GM19238 (cell line): ENCODE results near the gene MGAT1.
"Not testable (repeated sequence)": the region's sequence is repeated elsewhere in the genome, so short reads cannot be mapped to it uniquely, and the experiment has no call there.

Source experiments
- DNase-seq: peaks from one replicate; pipeline ENCODE4 v3.0.0; 2011; ENCODE audit warnings: low spot score; ENCODE audit not compliant: insufficient read length

MGAT1 gene

GRCh38 chr5:180802325-180803180, at the start of gene MGAT1:
Gene MGAT1 (minus strand): TSS chr5:180802806. CDS start chr5:180792971, 9,835 bp downstream.
- DNase-seq, result peak; percentile 91

GRCh38 chr5:180850434-180851078, 48.0 kb upstream of the MGAT1 start:
- DNase-seq, result no peak

- DNase-seq, result no peak
These were observed 47.2 kb upstream of the MGAT1 start for GRCh38 chr5:180849827-180850226.

GRCh38 chr5:180848878-180849277, 46.3 kb upstream of the MGAT1 start:
- DNase-seq, result no peak

DNA sequence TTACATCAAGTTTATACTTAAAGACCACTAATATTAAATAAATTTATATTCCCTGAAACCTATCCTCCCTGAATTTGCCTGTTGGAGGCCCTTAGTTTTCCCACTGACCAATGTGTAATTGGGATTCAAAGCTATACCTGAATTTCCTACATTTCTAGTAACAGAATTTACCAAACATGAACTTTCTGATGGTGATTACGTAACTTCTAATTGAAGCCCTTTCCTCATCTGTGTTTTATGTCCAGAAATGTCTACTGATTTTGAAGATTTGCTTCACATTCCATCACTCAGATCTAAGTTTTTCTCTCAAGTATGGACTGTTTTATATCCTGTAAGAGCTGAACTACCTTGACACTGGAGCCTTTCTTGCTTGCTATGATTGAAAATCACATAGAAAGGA, 45.7 kb upstream of the MGAT1 start:
- no peak for DNase-seq

DNA sequence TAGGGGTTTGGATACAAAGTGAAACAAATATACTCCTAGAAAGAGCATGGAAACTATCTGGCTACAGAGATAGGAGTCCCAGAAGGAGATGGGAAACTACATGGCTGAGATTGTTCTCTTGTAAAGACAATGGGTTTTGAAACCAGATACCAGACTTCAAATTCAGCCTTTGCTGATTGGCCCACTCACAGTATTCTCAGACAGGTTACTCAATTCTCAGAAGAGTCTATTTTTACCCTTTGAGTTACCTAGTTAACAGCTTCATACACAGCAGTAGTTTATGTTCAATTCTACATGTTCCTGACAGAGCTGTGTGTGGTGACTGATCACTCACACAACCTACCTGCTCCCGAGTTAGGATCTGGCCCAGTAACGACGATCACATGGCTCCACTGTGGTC, 44.4 kb upstream of the MGAT1 start:
- no peak for DNase-seq

- DNase-seq, result no peak
These were observed 42.3 kb upstream of the MGAT1 start for GRCh38 chr5:180844858-180845257.

GRCh38 chr5:180844432-180844831, 41.8 kb upstream of the MGAT1 start:
- no peak for DNase-seq

DNA sequence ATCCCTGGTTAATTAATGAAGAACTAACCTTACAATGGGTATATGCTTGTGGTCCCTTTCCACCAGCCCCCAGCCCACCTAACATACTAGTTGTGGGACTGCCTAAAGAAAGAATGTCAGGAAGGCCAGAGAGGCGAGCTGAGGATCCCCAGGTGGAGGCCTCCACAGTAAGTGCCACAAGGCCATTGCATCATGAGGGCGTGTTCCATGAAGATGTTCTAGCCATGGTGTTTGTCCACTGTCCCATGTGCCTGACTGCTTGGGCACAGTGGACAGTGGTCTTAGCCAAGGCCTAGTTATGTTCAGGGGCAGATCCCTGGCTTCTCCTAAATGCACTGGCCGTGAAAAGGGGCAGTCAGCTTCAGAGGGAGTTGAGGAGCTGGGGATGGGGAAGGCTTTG, 37.3 kb upstream of the MGAT1 start:
- DNase-seq, result no peak

DNA sequence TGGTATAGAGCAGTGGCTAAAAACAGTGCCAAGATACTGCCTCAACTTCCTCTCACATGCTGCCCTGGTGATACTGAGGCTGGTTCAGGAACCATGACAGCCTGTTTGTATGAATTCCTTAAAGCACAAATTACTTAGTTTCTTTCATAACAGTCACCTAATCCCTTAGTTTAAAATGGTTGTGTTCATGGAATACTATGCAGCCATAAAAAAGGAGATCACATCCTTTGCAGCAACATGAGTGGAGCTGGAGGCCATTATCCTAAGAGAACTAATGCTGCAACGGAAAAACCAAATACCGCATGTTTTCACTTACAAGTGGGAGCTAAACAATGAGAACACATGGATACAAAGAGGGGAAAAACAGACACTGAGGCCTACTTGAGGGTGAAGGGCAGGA, 36.6 kb upstream of the MGAT1 start:
- DNase-seq, result no peak

GRCh38 chr5:180837478-180837877, 34.9 kb upstream of the MGAT1 start:
- no peak for DNase-seq

GRCh38 chr5:180832638-180833068, 30.0 kb upstream of the MGAT1 start:
- peak; percentile 32 for DNase-seq

- DNase-seq, result peak; percentile 71
These were observed 28.8 kb upstream of the MGAT1 start for GRCh38 chr5:180831139-180832093.

DNA sequence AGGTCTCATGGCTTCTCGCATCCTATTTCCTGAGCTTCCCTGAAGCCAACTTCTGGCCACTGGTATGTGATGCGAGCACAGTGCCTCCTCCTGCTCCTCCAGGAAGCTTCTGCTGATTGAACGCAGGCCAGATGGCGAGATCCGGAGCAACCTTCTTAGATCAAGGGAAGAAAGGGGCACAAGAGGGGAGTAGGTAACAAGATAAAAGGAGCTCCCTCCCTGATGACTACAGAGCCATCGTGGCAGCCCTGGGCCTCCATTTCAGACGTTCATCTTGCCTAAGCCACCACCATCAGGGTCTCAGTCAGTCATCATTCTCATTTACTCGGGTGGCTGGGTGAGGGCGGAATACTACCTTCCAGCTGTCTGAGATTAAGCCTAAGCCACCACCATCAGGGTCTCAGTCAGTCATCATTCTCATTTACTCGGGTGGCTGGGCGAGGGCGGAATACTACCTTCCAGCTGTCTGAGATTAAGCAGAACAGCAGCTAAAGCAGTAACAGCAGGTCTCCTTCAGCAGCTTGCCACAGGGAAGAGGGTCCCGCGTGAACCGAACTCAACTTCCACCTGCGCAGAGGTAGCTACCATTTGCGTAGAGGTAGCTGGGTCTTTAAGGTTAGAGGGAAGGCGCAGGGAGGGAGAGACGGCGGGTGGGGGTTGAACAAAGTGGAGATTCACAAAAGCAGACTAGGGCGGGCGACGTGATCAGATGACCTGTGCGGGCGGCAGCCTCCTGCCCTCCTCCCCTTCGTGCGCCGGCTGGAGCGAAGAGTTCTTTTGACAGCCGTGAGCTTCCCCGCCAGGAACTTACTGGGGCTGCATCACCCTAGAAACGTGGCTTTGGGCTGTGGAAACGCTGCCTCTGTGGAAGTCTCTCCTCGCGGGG, 27.9 kb upstream of the MGAT1 start:
- peak; percentile 48 for DNase-seq

DNA sequence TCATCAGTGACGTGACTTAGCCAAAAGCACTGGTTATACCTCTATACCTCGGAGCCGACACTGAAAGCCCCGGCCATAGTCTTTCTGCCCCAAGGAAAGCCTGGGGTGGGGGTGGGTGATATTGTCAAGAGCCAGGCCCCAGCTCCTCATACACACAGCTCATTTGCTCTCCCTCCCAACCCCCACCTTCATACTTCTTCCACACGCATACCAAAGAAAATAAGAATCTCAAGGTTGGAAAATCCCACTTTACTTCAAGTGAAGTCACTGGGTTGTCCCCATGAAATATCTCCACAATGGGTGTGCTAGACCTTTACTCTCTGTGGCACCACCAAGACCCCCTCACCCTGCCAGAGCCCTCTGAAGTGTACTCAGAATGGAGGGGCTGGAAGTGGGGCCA, 27.1 kb upstream of the MGAT1 start:
- no peak for DNase-seq

DNA sequence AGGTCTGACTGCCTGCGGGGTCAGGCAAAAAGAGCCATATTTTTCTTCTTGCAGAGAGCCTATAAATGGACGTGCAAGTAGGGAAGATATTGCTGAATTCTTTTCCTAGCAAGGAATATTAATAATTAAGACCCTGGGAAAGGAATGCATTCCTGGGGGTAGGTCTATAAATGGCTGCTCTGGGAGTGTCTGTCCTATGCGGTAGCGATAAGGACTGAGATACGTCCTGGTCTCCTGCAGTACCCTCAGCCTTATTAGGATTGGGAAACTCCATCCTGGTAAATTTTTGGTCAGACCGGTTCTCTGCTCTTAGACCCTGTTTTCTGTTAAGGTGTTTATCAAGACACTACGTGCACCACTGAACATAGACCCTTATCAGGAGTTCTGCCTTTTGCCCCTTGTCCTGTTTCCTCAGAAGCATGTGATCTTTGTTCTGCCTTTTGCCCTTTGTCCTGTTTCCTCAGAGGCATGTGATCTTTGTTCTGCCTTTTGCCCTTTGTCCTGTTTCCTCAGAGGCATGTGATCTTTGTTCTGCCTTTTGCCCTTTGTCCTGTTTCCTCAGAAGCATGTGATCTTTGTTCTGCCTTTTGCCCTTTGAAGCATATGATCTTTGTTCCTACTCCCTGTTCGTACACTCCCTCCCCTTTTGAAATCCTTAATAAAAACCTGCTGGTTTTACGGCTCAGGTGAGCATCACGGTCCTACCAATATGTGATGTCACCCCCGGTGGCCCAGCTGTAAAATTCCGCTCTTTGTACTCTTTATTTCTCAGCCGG, 26.3 kb upstream of the MGAT1 start:
- not testable (repeated sequence) for DNase-seq

DNA sequence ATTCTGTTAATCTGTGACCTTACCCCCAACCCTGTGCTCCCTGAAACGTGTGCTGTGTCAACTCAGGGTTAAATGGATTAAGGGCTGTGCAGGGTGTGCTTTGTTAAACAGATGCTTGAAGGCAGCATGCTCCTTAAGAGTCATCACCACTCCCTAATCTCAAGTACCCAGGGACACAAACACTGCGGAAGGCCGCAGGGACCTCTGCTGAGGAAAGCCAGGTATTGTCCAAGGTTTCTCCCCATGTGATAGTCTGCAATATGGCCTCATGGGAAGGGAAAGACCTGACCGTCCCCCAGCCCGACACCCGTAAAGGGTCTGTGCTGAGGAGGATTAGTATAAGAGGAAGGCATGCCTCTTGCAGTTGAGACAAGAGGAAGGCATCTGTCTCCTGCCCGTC, 24.8 kb upstream of the MGAT1 start:
- not testable (repeated sequence) for DNase-seq

DNA sequence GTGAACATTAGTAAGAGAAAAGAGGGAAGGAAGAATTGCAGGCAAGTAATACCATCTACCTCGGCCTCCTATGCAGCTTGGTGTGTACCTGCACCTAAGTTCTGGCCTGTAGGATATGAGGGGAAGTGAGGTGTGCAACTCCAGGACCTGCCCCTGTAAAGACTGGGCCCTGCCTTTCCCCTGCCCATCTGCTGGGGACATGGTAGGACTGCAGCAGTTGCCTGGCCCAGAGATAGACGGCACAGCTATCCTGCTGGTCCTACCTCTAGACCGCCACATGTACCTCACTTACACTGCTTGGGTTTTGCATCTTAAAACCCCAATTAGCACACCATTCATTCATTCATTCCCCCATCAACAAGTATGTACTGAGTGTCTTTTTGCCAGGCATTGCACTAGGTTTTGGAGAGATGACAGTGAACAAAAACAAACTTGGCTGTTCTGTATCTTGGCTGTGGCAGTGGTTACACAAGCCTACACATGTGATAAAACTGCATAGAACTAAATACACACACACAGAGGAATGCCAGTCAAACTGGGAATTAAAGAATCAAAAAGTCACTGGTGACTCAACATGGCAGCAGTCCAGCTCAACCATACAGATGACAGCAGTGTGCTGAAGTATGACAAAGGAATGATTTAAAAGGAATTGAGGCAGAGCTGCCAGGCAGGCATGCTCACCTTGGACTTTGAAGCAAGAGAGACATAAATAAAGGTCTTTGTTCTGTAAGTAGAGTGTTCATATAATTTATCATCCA, 23.3 kb upstream of the MGAT1 start:
- no peak for DNase-seq
